T-cell (primary cell): ENCODE measurements around the gene BTNL3. TPM values are rescaled to one million over a fixed set of nuclear protein-coding genes. Genes with fewer than 3 reads are reported as not detected.

Experiments used
- ATAC-seq, 4 experiments: fragments of 200-7000 bp in 3 of 4; fragments of 150-1000 bp in 1 of 4; cut with Tn5 transposase; replicated peaks in 1 of 4; 1 replicate in 3 of 4; 2 replicates in 1 of 4; pipeline ENCODE4 v1.10.0; 2021; ENCODE audit warnings: moderate library complexity in 3 of 4, mild to moderate bottlenecking in 2 of 4, moderate number of reproducible peaks in 1 of 4
- CTCF ChIA-PET, 2 donors: fragments of 300-600 bp; sonication (Branson Sonifier 250); formaldehyde crosslinking; loops; one replicate each; lab custom pipeline; 2022; ENCODE audit warnings: antibody characterized with exemption in 2 of 2; lab: Charles Lee
- POLR2A ChIA-PET, 2 donors: fragments of 300-600 bp; sonication (Branson Sonifier 250); formaldehyde crosslinking; loops; one replicate each; lab custom pipeline; 2022; ENCODE audit warnings: antibody characterized with exemption in 2 of 2; lab: Charles Lee
- DNase-seq, 35 experiments: peaks; one replicate each; pipeline versions ENCODE4 v3.0.0 to v3.0.0-alpha.2; 2013 to 2023
- H3K27ac ChIP-seq: one replicate; pipeline ENCODE4 v1.5.1; 2013; ENCODE audit warnings: low read length
- H3K27me3 ChIP-seq, 2 experiments: replicated peaks in 1 of 2; 1 replicate in 1 of 2; 2 replicates in 1 of 2; pipeline versions ENCODE4 v1.6.1 to v1.7.0; 2013; ENCODE audit warnings: low read length in 1 of 2, mixed read lengths in 1 of 2; ENCODE audit not compliant: control insufficient read depth in 2 of 2, insufficient read depth in 2 of 2; ENCODE audit errors: extremely low read depth in 1 of 2
- H3K36me3 ChIP-seq, 2 donors: 1 replicate in 1 of 2; 2 replicates in 1 of 2; pipeline versions ENCODE4 v1.6.1 to v1.7.0; 2013; ENCODE audit warnings: low read length in 1 of 2; ENCODE audit not compliant: control insufficient read depth in 2 of 2, insufficient read depth in 1 of 2; ENCODE audit errors: extremely low read depth in 1 of 2
- H3K4me1 ChIP-seq, 2 experiments: 1 replicate in 1 of 2; 2 replicates in 1 of 2; pipeline versions ENCODE4 v1.6.1 to v1.7.0; 2013; ENCODE audit warnings: low read length in 2 of 2, mixed read lengths in 1 of 2; ENCODE audit not compliant: insufficient read depth in 2 of 2, control insufficient read depth in 1 of 2; ENCODE audit errors: extremely low read depth in 1 of 2
- H3K4me3 ChIP-seq, 2 donors: 1 replicate in 1 of 2; 2 replicates in 1 of 2; pipeline versions ENCODE4 v1.5.1 to v1.7.0; 2013; ENCODE audit warnings: mild to moderate bottlenecking in 2 of 2, low read length in 1 of 2, moderate library complexity in 1 of 2; ENCODE audit not compliant: control insufficient read depth in 1 of 2; ENCODE audit errors: extremely low read depth in 1 of 2
- H3K9me3 ChIP-seq: 2 replicates; pipeline ENCODE4 v1.7.0; 2013
- H3K27ac Mint-ChIP-seq, 2 donors: one replicate each; pipeline ENCODE4 v1.8.0; 2020 to 2021; ENCODE audit warnings: mild to moderate bottlenecking in 2 of 2, mixed read lengths in 2 of 2
- H3K27me3 Mint-ChIP-seq, 2 donors: one replicate each; pipeline ENCODE4 v1.8.0; 2021 to 2022; ENCODE audit warnings: mixed read lengths in 2 of 2
- H3K36me3 Mint-ChIP-seq: one replicate; pipeline ENCODE4 v1.8.0; 2021; ENCODE audit warnings: mixed read lengths
- H3K4me1 Mint-ChIP-seq, 3 donors: one replicate each; pipeline ENCODE4 v1.8.0; 2020 to 2022; ENCODE audit warnings: mixed read lengths in 3 of 3, mild to moderate bottlenecking in 1 of 3
- H3K4me3 Mint-ChIP-seq, 3 donors: one replicate each; pipeline ENCODE4 v1.8.0; 2020 to 2022; ENCODE audit warnings: mild to moderate bottlenecking in 3 of 3, mixed read lengths in 3 of 3, moderate library complexity in 3 of 3
- H3K9me3 Mint-ChIP-seq, 3 donors: one replicate each; pipeline ENCODE4 v1.8.0; 2020 to 2022; ENCODE audit warnings: mixed read lengths in 3 of 3
- WGBS: methylation state at CpG from one replicate; pipeline ENCODE4 v1.1.5; 2013; ENCODE audit warnings: missing lambda C conversion rate; ENCODE audit not compliant: insufficient coverage; 5-methylcytosine and 5-hydroxymethylcytosine counted together
- total RNA-seq, 35 experiments: library from RNA in 6 of 35; stranded (reverse) in 6 of 35; fragments of 120-200 nt in 1 of 35; gene quantifications; one replicate each; pipeline versions ENCODE4 v1.2.1 to v1.2.4 and lab custom pipeline; 2013 to 2026

The BTNL3 gene
- total RNA-seq, 5 donors from 2014 or later (not counting 1 experiment from before 2014, with no cell fraction given): not detected

GRCh38 chr5:180970875-180971274, 17.8 kb upstream of the BTNL3 start:
- peaks cover 0 to 8% of the 10 kb centered on the region in 2 donors for H3K27me3 Mint-ChIP-seq
- Histone ChIP-seq H3K27ac (no peak overlapping the region), H3K27me3 (peaks cover 0 to 6% of the 10 kb centered on the region in 2 experiments), H3K4me1 (no peaks in the 10 kb centered on the region), H3K9me3 (no peaks in the 10 kb centered on the region), H3K4me3 (no peak overlapping the region), H3K36me3 (no peaks in the 10 kb centered on the region)
- no peak overlapping the region for H3K27ac Mint-ChIP-seq
- CTCF ChIA-PET: no interaction called here
- no peaks in the 10 kb centered on the region for H3K36me3 Mint-ChIP-seq
- WGBS: 88% methylated on average over 1 of the region's 4 CpGs
- H3K9me3 Mint-ChIP-seq: no peaks in the 10 kb centered on the region
- no peak overlapping the region for H3K4me3 Mint-ChIP-seq
- peaks cover 0 to 9% (median 4%) of the 10 kb centered on the region in 3 donors for H3K4me1 Mint-ChIP-seq
- POLR2A ChIA-PET: no interaction called here
- DNase-seq (no peak), ATAC-seq (no peak)

- no peak for DNase-seq
- H3K4me3 Mint-ChIP-seq: no peak overlapping the region
- H3K36me3 Mint-ChIP-seq: no peaks in the 10 kb centered on the region
- Histone ChIP-seq H3K4me1 (no peaks in the 10 kb centered on the region), H3K4me3 (no peak overlapping the region), H3K36me3 (no peaks in the 10 kb centered on the region), H3K9me3 (no peaks in the 10 kb centered on the region), H3K27me3 (peaks cover 0 to 4% of the 10 kb centered on the region in 2 experiments), H3K27ac (no peak overlapping the region)
- H3K9me3 Mint-ChIP-seq: no peaks in the 10 kb centered on the region
- no peak overlapping the region for H3K27ac Mint-ChIP-seq
- ChIA-PET CTCF (no interaction called here), POLR2A (no interaction called here)
- WGBS: no CpG with 5 or more reads among the region's 2 CpGs
- ATAC-seq: no peak
- peaks cover 7 to 22% (median 13%) of the 10 kb centered on the region in 3 donors for H3K4me1 Mint-ChIP-seq
- H3K27me3 Mint-ChIP-seq: peaks cover 0 to 2% of the 10 kb centered on the region in 2 donors
Observed at GRCh38 chr5:180974612-180975315, 13.9 kb upstream of the BTNL3 start.

- H3K4me1 Mint-ChIP-seq: peaks cover 7 to 22% (median 13%) of the 10 kb centered on the region in 3 donors
- no peaks in the 10 kb centered on the region for H3K9me3 ChIP-seq
- H3K27ac Mint-ChIP-seq: no peak overlapping the region
- no peaks in the 10 kb centered on the region for H3K27me3 ChIP-seq
- DNase-seq: peak in 2 of 35 experiments; percentile 4
- ATAC-seq: peak in 2 of 4 experiments; percentile 19 to 28
- no peak overlapping the region for H3K4me3 ChIP-seq
- 70% methylated on average over 2 of the region's 2 CpGs for WGBS
- peaks cover 0 to 2% of the 10 kb centered on the region in 2 donors for H3K27me3 Mint-ChIP-seq
- H3K27ac ChIP-seq: no peak overlapping the region
- no peaks in the 10 kb centered on the region for H3K9me3 Mint-ChIP-seq
- H3K36me3 Mint-ChIP-seq: no peaks in the 10 kb centered on the region
- no peaks in the 10 kb centered on the region for H3K36me3 ChIP-seq
- ChIA-PET POLR2A (interaction anchor here in 1 of 2 donors (0.6 kb wide), 1 partner anchor 964 kb away, joined by 3 read pairs; no protein-coding TSS in a partner anchor), CTCF (no interaction called here)
- H3K4me3 Mint-ChIP-seq: no peak overlapping the region
- H3K4me1 ChIP-seq: no peaks in the 10 kb centered on the region
Observed at GRCh38 chr5:180975338-180975737, 13.3 kb upstream of the BTNL3 start.

DNA sequence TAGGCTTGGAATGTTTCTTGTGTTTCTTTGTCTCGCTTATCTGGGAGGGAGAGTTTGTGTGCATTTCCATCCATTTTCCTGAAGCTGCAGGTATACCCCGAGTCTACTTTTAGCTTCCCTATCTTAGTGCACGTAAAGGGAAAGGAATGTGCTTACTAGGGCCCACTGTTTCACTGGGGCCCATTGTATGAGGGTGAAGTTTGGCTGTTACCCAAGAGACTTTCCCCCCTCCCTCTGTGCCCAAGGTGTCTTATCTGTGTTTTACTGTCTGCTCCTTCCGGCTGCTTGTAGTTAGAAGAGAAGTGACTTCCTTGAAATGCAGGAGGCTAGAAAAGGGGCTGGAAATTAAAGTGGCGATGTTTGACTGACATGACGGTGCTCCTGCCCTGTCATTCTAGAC, 12.1 kb upstream of the BTNL3 start:
- Histone ChIP-seq H3K36me3 (no peaks in the 10 kb centered on the region), H3K4me1 (no peaks in the 10 kb centered on the region), H3K4me3 (no peak overlapping the region), H3K9me3 (no peaks in the 10 kb centered on the region), H3K27ac (no peak overlapping the region), H3K27me3 (peaks cover 0 to 4% of the 10 kb centered on the region in 2 experiments)
- Mint-ChIP-seq H3K27me3 (peaks cover 0 to 10% of the 10 kb centered on the region in 2 donors), H3K27ac (peak overlapping the region; percentile 17 to 79), H3K36me3 (no peaks in the 10 kb centered on the region), H3K9me3 (no peaks in the 10 kb centered on the region), H3K4me3 (peak overlapping the region in 1 of 3 donors; percentile 3), H3K4me1 (peaks cover 7 to 22% (median 13%) of the 10 kb centered on the region in 3 donors)
- ChIA-PET POLR2A (no interaction called here), CTCF (no interaction called here)
- DNase-seq (peak in 6 of 35 experiments; percentile 8 to 25 (median 14)), ATAC-seq (no peak)
- WGBS: 46% methylated on average over 2 of the region's 6 CpGs

GRCh38 chr5:180977852-180978251, 10.8 kb upstream of the BTNL3 start:
- WGBS: 100% methylated on average over 1 of the region's 1 CpG
- no peak overlapping the region for H3K27ac Mint-ChIP-seq
- Histone ChIP-seq H3K27me3 (peaks cover 0 to 11% of the 10 kb centered on the region in 2 experiments), H3K27ac (no peak overlapping the region), H3K9me3 (no peaks in the 10 kb centered on the region), H3K4me1 (no peaks in the 10 kb centered on the region), H3K4me3 (no peak overlapping the region), H3K36me3 (no peaks in the 10 kb centered on the region)
- H3K9me3 Mint-ChIP-seq: no peaks in the 10 kb centered on the region
- DNase-seq (no peak), ATAC-seq (no peak)
- ChIA-PET CTCF (no interaction called here), POLR2A (no interaction called here)
- no peak overlapping the region for H3K4me3 Mint-ChIP-seq
- H3K4me1 Mint-ChIP-seq: peaks cover 7 to 22% (median 13%) of the 10 kb centered on the region in 3 donors
- no peaks in the 10 kb centered on the region for H3K36me3 Mint-ChIP-seq
- peaks cover 0 to 18% of the 10 kb centered on the region in 2 donors for H3K27me3 Mint-ChIP-seq

GRCh38 chr5:180982008-180982741, 6.5 kb upstream of the BTNL3 start:
- Mint-ChIP-seq H3K36me3 (no peaks in the 10 kb centered on the region), H3K27ac (no peak overlapping the region), H3K4me1 (peaks cover 0 to 1% (median 0%) of the 10 kb centered on the region in 3 donors), H3K4me3 (no peak overlapping the region), H3K27me3 (peaks cover 0 to 35% of the 10 kb centered on the region in 2 donors), H3K9me3 (no peaks in the 10 kb centered on the region)
- Histone ChIP-seq H3K4me3 (no peak overlapping the region), H3K4me1 (no peaks in the 10 kb centered on the region), H3K36me3 (no peaks in the 10 kb centered on the region), H3K27me3 (peaks cover 0 to 16% of the 10 kb centered on the region in 2 experiments), H3K9me3 (no peaks in the 10 kb centered on the region), H3K27ac (no peak overlapping the region)
- ATAC-seq: no peak
- CTCF ChIA-PET: no interaction called here
- POLR2A ChIA-PET: no interaction called here
- no peak for DNase-seq
- WGBS: 75% methylated on average over 20 of the region's 23 CpGs
